Measurements from ENCODE around the gene ZNF641. TPM values are rescaled to one million over a fixed set of nuclear protein-coding genes. Genes with fewer than 3 reads are reported as not detected.

ZNF641 gene
- total RNA-seq, 1 experiment from 2014 or later: 9.3 TPM

DNA sequence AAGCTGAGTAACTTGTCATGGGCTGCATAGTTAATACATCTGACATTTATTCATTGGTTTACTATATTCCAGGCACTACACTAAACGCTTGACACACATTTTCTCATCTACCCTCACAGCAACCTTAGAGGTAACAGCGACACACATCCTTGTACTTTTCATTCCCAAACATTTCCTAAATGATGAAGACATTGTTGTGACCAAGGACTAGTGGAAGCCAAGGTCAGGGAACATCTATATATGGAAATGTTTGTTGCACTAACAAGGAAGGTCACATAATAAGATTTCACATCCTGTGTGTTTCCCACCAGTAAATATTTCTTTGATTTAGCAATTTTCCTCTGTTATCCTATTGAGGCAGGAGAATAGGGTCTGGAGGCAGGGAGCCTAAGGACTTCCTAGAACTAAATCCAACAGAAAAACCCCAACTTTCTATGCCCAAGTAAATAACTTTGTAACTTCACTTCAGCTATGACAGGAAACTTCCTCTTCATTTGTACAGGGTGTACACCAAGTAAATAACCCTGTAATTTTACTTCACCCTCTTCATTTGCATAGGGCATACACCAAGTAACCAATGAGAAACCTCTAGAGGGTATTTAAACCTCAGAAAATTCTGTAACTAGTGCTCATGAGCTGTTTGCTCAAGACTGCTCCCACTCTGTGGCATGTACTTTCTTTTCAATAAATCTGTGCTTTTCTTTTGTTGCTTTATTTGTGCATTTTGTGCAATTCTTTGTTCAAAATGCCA, 48.4 kb downstream of the ZNF641 start:
- Mint-ChIP-seq H3K4me1 (ENCODE audit: low read depth, unreplicated experiment) (no peaks in the 10 kb centered on the region), H3K9me3 (ENCODE audit: low read depth, unreplicated experiment) (no peaks in the 10 kb centered on the region), H3K36me3 (ENCODE audit: insufficient read depth, unreplicated experiment) (no peaks in the 10 kb centered on the region), H3K27ac (ENCODE audit: unreplicated experiment) (no peak overlapping the region), H3K27me3 (ENCODE audit: unreplicated experiment) (peaks cover 9% of the 10 kb centered on the region), H3K4me3 (ENCODE audit: low read depth, unreplicated experiment) (no peak overlapping the region)
- TF ChIP-seq, protein P1, sequence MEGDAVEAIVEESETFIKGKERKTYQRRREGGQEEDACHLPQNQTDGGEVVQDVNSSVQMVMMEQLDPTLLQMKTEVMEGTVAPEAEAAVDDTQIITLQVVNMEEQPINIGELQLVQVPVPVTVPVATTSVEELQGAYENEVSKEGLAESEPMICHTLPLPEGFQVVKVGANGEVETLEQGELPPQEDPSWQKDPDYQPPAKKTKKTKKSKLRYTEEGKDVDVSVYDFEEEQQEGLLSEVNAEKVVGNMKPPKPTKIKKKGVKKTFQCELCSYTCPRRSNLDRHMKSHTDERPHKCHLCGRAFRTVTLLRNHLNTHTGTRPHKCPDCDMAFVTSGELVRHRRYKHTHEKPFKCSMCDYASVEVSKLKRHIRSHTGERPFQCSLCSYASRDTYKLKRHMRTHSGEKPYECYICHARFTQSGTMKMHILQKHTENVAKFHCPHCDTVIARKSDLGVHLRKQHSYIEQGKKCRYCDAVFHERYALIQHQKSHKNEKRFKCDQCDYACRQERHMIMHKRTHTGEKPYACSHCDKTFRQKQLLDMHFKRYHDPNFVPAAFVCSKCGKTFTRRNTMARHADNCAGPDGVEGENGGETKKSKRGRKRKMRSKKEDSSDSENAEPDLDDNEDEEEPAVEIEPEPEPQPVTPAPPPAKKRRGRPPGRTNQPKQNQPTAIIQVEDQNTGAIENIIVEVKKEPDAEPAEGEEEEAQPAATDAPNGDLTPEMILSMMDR (IDR thresholded peaks at IDR 0.05; ENCODE audit: unreplicated experiment): no peak
- CTCF ChIA-PET: no interaction called here
- BruUV-seq (replicated peaks): no TSS peak
- intact Hi-C loops (cut with micrococcal nuclease; ENCODE audit: unreplicated experiment): no loop called here
- DNase-seq: no peak

DNA sequence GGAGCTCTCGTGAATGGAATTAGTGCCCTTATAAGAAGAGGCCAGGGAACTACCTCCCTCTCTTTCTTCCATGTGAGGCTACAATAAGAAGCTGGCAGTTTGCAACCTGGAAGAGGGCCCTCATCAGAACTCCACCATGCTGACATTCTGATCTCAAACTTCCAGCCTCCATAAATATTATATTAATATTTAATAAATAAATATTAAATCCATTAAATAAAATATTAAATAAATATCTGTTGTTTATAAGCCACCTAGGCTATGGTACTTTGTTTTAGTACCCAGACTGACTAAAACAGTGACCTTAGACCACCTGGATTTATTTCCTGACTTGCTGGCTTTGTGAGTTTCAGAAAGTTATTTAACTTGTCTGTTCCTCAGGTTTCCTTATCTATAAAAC, 49.9 kb downstream of the ZNF641 start:
- H3K27me3 Mint-ChIP-seq (ENCODE audit: unreplicated experiment): no peaks in the 10 kb centered on the region

DNA sequence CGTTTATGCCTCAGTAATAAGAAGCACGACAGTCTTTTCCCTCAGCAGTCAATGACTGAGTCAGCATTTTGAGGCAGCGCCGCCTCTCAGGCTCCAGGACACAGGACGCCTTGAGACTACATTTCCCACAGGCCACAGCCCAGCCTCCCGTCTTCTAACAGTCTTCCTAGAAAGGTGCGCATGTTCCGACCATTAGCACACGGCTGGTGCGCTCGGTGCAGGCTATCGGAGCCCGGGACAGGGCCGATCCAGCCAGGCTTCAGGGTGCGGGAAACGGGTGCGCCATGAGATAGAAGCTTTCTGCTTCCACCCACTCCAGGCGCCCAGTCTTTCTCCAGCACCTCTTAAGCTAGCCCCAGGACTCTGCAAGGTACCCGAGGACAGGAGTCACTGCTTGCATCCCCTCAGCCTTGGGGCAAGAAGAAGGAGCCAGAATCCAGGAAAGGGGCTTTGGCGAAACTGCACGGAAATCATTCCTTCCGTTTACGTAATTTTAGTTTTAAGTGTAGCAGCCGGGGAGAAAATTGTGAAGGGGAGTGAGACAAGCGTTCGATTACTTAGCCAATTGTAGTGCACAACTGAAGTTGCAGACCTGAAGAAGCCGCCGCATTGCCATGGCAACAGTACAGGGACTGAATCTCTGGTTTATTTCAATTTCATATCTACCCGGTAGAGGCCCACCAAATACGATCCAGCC, 54.0 kb downstream of the ZNF641 start:
- no TSS peak for BruUV-seq (replicated peaks)
- DNase-seq: peak; percentile 56
- CTCF ChIA-PET: interaction anchor here (0.6 kb wide), 1 partner anchor 16 kb away, joined by 3 read pairs; no protein-coding TSS in a partner anchor
- Mint-ChIP-seq H3K4me3 (ENCODE audit: low read depth, unreplicated experiment) (peak overlapping the region; percentile 65), H3K4me1 (ENCODE audit: low read depth, unreplicated experiment) (no peaks in the 10 kb centered on the region), H3K27me3 (ENCODE audit: unreplicated experiment) (no peaks in the 10 kb centered on the region), H3K27ac (ENCODE audit: unreplicated experiment) (no peak overlapping the region), H3K9me3 (ENCODE audit: low read depth, unreplicated experiment) (no peaks in the 10 kb centered on the region), H3K36me3 (ENCODE audit: insufficient read depth, unreplicated experiment) (no peaks in the 10 kb centered on the region)
- TF ChIP-seq, protein P1 (IDR thresholded peaks at IDR 0.05; ENCODE audit: unreplicated experiment): no peak
- intact Hi-C loops (cut with micrococcal nuclease; ENCODE audit: unreplicated experiment): no loop called here

More for the DNA sequence above, 49.9 kb downstream of the ZNF641 start:
- Mint-ChIP-seq H3K4me3 (ENCODE audit: low read depth, unreplicated experiment) (no peak overlapping the region), H3K36me3 (ENCODE audit: insufficient read depth, unreplicated experiment) (no peaks in the 10 kb centered on the region), H3K9me3 (ENCODE audit: low read depth, unreplicated experiment) (no peaks in the 10 kb centered on the region), H3K4me1 (ENCODE audit: low read depth, unreplicated experiment) (no peaks in the 10 kb centered on the region), H3K27ac (ENCODE audit: unreplicated experiment) (no peak overlapping the region)
- TF ChIP-seq, protein P1 (IDR thresholded peaks at IDR 0.05; ENCODE audit: unreplicated experiment): no peak
- intact Hi-C loops (cut with micrococcal nuclease; ENCODE audit: unreplicated experiment): no loop called here
- CTCF ChIA-PET: no interaction called here
- no peak for DNase-seq
- BruUV-seq (replicated peaks): no TSS peak

DNA sequence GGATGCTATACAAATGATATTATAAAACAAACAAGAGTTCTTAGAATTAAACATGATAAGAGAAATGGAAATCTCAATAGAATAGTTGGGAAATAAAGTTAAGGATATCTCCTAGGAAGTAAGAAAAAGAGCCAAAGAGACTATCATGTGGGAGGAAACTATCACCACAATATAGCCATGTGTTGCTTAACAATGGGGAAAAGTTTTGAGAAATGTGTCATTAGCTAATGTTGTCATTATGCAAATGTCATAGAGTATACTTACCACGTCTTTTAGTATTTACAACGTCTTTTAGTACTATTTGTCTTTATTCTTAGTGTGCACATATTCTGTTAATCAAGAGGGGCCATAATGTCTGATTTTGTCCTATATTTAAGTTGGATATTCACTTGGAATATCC, 58.7 kb downstream of the ZNF641 start:
- TF ChIP-seq, protein P1 (IDR thresholded peaks at IDR 0.05; ENCODE audit: unreplicated experiment): no peak
- Mint-ChIP-seq H3K9me3 (ENCODE audit: low read depth, unreplicated experiment) (no peaks in the 10 kb centered on the region), H3K27ac (ENCODE audit: unreplicated experiment) (no peak overlapping the region), H3K27me3 (ENCODE audit: unreplicated experiment) (no peaks in the 10 kb centered on the region), H3K4me3 (ENCODE audit: low read depth, unreplicated experiment) (no peak overlapping the region), H3K36me3 (ENCODE audit: insufficient read depth, unreplicated experiment) (no peaks in the 10 kb centered on the region), H3K4me1 (ENCODE audit: low read depth, unreplicated experiment) (no peaks in the 10 kb centered on the region)
- intact Hi-C loops (cut with micrococcal nuclease; ENCODE audit: unreplicated experiment): no loop called here
- DNase-seq: no peak
- CTCF ChIA-PET: no interaction called here
- BruUV-seq (replicated peaks): no TSS peak
